HuH-7 (cell line): ENCODE data around the gene SLC25A21.
"Not testable (repeated sequence)": the region's sequence is repeated elsewhere in the genome, so short reads cannot be mapped to it uniquely, and the experiment has no call there.

Experiments
- DNase-seq: peaks from one replicate; pipeline ENCODE4 v3.0.0; 2011; ENCODE audit warnings: low spot score

Gene SLC25A21

DNA sequence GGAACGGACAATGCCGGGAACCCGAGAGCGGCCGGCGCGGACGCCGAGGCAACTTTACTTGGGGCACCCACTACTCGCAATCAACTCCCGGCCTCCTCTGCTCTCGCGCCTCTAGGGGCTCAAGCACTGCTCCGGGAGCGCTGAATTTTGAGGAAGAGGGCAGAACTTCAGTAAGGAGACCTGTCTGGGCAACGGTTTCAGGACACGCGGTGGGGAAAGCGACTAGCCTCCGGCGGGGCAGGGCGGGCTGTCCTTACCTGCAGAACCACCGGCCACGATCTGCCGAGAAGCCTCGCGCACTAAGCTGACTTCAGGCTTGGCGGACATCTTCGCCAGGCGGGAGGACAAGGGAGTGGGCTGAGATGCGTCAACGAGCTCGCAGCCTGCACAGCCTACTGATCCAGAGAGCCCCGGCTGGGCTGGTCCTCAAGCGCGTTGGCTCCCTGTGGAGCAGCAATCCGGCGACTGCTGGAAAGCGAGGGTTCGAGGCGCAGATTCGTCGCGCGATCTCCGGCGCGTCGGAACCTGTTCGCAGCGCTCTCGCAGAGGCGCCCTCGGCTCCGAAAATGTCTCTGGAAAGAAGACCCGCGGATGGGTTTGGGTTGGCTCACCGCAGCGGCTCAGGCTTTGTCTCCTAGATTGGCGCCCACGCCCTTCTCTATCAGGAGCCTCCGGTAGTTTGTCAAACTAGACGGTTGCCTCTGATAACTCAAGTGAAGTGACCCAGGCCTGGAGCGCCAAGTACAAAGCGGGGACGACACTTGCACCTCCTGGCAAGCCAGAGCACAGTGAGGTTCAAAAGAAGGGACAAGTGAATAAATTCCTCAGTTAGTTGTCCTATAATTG lies at the start of gene SLC25A21:
SLC25A21 (minus strand) TSS at position 583 of the 846 bp plus-strand sequence.
- peak; percentile 56 for DNase-seq

DNA sequence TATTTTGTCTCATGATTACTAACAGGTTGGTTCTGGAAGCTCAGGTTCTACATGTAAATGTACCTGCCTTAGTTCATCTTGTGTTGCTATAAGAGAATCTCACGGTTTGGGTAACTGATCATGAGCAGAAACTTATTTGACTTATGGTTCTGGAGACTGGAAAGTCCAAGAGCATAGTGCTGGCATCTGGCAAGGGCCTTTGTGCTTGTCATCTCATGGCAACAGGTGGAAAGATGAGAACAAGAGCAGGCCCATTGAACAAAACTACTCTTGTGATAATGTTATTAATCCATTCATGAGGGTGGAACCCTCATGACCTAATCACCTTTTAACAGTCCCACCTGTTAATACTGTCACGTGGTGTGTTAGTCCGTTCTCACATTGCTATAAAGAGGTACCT lies 48.7 kb upstream of the SLC25A21 start:
- no peak for DNase-seq

DNA sequence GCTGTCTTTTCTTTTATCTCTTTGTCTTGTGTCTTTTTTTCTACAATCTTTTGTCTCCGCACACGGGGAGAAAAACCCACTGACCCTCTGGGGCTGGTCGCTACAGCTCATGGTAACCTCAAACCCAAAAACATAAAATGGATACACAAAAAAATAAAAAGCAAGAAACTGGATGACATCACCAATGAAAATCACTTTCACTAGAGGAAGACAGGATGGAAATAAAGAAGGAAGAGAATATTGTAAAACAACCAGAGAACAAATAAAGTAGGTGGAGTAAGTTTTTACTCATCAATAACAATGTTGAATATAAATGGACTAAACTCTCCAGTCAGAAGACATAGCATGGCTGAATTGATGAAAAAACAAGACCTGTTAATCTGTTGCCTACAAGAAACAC lies 42.9 kb upstream of the SLC25A21 start:
- DNase-seq = no peak

DNA sequence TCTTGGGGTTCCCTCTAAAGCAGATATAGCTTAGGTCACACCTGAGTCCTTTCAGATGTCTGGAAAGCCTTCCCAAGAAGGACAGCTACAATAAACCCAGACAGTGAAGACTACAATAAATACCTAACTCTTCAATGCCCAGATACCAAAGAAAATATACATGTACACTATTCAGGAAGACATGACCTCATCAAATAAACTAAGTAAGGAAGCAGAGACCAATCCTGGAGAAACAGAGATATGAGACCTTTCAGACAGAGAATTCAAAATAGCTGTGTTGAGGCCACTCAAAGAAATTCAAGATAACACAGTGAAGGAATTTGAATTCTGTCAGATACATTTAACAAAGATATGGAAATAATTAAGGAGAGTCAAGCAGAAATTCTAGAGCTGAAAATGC lies 40.6 kb upstream of the SLC25A21 start:
- no peak for DNase-seq

DNA sequence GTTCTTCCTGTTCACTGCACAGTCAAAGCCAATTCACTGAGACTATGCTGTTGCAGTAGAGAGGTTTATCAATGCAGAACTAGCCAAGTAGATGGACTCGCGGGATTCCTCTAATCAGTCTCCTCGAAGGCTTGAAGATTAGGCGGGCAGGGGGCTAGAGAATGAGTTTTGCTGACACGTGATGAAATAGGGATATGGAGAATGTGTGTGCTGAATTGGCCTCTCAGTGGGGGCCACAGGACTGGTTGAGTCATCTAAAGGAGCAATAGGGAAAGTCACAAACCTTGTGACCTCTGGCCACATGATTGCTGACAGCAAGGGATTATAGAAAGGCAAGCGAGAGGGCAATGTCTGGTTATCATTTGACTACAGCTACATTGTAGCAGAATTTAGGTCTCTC lies 38.0 kb upstream of the SLC25A21 start:
- no peak for DNase-seq

DNA sequence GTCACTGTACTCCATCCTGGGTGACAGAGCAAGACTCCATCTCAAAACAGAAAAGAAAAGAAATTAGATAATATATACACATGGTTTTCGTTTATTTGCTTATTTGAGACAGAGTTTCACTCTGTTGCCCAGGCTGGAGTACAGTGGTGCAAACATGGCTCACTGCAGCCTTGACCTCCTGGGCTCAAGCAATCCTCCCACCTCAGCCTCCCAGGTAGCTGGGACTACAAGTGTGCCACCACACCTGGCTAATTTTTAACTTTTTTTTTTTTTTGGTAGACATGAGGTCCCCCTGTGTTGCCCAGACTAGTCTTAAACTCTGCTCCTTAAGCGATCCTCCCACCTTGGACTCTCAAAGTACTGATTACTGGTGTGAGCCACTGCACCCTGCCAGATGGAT lies 37.2 kb upstream of the SLC25A21 start:
- not testable (repeated sequence) for DNase-seq

DNA sequence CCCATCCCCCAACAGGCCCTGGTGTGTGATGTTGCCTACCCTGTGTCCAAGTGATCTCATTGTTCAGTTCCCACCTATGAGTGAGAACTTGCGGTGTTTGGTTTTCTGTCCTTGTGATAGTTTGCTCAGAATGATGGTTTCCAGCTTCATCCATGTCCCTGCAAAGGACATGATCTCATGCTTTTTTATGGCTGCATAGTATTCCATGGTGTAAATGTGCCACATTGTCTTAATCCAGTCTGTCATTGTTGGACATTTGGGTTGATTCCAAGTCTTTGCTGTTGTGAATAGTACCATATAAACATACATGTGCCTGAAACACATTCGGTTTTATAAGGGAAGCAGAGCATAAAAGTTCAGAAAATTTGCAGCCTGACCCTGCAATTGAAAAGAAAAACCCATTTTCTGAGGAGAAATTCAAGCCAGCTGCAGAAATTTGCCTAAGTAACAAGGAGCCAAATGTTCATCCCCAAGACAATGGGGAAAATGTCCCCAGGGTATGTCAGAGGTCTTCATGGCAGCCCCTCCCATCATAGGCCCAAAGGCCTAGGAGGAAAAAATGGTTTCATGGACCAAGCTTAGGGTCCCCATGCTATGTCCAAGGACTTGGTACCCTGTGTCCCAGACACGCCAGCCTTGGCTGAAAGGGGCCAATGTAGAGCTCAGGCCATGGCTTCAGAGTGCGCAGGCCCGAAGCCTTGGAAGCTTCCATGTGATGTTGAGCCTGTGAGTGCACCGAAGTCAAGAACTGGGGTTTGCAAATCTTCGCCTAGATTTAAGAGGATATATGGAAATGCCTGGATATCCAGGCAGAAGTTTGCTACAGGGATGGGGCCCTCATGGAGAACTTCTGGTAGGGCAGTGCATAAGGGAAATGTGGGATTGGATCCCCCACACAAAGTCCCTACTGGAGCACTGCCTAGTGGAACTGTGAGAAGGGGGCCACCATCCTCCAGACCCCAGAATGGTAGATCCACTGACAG lies 33.5 kb upstream of the SLC25A21 start:
- not testable (repeated sequence) for DNase-seq

DNA sequence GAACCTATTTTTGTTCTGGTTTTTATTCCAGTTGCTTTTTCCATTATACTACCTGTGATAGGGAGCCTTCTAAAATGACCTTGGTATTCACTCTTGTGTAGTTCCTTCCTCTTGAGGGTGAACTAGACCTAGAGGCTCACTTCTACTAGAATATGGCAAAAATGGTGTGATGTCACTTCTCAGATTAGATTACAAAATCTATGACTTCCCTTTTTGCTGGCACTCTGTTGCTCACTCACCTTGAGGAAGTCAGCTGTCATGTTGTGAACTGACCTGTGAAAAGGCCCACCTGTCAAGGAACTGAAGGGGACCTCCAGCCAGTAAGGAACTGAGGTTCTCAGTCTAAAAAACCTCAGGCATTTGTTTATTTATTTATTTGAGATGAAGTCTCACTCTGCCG lies 31.0 kb upstream of the SLC25A21 start:
- DNase-seq = no peak

DNA sequence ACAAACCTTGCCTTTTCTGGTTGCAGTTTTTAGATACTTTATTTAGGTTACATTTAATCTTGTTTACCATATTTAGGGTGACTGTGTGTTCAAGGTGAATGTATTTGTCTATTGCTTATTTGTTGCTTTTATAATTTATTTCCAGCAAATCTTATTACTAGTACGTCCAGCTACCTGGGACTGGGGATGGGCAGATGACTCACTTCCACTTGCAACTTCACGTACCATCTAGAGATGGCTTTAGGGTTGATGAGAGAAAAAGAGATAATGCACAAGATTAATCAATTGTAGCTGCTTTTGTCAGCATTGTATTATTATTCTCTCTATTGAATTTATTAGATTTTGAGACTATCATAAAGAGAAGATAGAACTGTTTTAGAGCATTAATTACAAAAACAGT lies 30.4 kb upstream of the SLC25A21 start:
- no peak for DNase-seq

DNA sequence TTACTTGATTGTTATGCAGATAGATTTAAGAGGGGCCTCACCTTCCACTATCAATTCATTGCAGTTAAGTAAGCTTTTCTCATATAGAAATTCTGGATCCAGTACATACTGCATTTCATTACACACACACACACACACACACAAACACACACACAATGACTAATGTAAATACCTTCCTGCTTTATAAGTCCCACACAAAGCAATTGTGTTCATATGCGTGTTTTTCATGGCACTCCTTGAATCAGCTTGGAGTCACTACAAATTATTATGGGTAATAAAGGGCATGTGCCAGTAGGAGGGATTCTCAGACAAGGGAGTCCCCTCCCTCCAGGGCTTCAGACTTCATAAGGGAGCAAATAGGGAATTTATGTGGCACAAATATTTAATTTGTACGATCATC lies 29.9 kb upstream of the SLC25A21 start:
- DNase-seq = no peak

DNA sequence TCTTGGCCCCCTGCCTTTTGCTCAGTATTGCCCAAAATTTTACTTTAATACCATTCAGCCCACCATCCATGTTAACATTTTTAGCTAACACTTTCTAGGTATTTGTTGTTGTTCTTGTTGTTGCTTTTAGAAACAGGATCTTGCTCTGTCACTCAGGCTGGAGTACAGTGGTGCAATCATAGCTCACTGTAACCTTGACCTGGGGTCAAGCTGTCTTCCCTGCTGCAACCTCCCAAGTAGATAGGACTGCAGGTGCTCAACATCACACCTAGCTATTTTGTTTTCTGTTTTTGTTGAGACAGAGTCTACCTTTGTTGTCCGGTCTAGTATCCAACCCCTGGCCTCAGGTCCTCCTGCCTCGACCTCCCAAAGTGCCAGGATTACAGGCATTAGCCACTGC lies 29.3 kb upstream of the SLC25A21 start:
- no peak for DNase-seq

DNA sequence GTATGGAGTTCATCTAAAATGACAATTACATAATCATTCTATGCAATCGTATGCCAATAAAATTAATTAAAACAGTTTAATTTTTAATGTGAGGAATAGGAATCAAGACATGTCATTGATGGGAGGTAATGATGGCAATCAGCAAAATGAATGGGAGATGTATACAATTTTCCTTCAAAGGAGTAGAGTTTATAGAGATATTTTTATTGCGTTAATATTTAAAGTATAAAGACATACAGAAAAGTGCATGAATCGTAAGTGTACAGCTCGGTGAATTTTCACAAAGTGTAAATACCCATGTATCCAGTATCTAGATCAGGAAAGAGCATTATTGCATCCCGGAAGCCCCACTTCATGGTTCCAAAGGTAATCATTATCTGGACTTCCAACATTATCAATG lies 26.5 kb upstream of the SLC25A21 start:
- DNase-seq = no peak

DNA sequence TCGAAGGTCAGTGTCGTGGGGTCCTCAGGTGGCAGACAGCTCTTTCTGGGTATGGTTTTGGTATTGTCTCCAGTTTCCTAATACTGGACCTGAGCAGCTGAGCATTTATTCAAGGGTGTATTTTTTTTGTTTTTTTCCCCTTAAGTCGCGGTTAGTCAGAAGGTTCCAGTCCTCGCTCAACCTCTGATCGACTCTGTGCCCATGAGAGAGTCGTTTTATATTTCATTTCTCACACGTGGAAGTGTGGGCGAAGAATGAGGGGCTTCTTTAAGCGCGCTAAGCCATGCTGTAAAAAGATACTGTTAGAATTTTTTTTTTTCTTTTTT lies 25.8 kb upstream of the SLC25A21 start:
- no peak for DNase-seq

DNA sequence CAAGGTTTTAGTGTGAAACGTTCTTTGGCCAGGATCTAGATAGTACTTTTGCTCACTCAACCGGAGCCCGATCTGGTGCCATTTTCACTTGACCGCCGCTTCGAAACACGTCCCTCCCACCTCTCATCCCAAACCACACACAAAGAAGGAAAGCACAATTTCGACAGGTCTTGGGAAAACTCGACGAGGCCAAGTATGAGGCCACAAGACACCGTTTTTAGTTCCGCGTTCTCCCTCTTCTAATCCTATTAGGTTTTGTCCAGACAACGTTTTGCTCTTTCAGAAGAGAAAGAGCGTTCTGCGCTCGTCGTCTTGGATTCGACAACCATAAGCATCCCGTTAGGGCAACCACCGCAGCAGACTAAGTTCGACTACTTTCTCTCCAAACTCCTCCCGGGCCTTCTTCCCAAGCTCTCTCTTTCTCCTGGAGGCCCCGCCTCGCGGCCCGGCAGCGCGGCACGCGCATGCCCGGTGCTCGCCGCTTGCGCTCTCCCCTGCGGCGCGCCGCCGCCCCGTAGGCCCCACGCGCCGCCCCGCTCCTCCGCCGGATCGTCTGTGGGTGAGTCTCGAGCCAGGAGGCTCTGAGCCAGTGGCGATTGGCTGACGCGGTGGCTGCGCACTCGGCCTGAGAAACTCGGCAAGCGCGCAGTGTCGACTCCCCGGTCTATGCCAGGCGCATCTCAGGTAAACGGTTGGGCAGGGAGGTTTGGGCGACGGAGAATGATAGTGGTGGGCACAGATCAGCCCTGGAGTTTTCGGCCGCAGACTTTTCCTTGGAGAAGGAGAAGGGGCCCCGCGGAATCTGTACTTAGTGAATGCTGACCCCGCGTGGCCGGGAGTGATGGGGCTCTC lies 25.2 kb upstream of the SLC25A21 start, which contains the start of gene MIPOL1:
MIPOL1 (plus strand) TSS at position 517 of the 852 bp plus-strand sequence. CDS start 49,952 bp downstream, outside the sequence.
- peak; percentile 52 for DNase-seq

DNA sequence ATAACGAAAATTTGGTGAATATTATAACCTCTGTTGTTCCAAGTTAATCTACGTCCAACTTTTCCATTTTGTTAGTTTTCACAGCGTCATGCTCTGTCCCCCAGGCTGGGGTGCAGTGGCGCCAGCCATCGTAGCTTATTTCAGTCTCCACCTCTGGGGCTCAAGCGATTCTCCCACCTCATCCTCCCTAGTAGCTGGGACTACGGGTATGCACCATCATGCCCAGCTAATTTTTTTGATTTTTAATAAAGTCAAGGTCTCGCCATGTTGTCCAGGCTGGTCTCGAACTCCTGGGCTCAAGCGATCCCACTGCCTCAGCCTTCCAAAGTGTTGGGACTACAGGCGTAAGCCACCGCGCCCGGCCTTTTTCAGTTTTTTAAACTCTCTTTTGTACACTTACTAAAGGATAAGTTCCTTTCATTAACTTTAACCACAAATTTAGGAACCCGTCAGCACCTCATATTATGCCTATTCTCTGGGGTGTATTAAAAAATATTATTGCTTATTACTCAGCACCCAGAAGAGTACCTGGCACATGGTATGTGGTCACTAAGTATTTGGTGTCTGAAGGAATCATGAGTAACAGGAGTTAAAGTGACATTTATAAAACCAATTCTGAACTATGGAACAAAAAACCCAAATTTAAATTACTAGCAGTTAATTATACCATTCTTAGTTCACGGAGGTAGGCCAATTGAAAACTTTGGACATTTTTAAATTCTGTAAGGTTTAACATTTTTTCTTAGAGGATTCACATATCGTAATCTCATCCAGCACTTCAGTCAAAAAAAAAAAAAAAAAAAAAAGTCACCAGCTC lies 24.4 kb upstream of the SLC25A21 start:
- DNase-seq = no peak

DNA sequence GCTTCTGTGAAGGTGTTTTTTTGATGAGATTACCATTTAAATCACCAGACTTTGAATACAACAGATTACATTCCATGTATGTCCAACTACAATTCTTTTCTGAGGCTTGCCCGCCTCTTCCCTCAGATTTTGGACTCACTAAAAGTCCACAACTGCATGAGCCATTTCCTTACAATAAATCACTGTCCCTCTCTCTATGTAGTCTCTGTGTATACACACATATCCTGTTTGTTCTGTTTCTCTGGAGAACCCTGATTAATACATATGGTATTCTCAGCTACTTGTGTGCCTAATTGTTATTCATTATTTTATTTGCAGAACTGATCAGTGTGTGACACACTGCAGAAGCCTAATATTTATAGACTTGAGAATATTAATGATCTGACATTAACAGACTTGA lies 22.9 kb upstream of the SLC25A21 start:
- no peak for DNase-seq

DNA sequence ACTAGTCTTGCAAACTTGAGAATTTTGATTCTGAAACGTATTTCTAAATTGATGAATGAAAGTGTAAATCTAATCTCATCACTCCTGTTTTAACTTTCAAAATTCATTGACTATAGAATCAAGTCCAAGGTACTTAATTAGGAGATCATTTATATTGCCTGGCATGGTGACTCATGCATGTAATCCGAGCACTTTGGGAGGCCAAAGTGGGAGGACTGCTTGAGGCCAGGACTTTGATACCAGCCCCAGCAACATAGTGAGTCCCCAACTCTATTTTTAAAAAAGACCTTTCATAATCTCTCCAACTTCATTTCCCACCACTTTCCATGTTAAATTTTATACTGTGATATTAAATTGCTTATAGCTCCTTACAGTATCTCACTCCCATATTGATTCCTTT lies 22.3 kb upstream of the SLC25A21 start:
- DNase-seq = no peak

DNA sequence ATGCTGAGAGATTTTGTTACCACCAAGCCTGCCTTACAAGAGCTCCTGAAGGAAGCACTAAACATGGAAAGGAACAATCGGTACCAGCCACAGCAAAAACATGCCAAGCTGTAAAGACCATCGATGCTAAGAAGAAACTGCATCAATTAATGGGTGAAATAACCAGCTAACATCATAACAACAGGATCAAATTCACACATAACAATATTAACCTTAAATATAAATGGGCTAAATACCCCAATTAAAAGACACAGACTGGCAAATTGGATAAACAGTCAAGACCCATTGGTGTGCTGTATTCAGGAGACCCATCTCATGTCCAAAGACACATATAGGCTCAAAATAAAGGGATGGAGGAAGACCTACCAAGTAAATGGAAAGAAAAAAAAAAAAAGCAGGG lies 17.3 kb upstream of the SLC25A21 start:
- DNase-seq = not testable (repeated sequence)

DNA sequence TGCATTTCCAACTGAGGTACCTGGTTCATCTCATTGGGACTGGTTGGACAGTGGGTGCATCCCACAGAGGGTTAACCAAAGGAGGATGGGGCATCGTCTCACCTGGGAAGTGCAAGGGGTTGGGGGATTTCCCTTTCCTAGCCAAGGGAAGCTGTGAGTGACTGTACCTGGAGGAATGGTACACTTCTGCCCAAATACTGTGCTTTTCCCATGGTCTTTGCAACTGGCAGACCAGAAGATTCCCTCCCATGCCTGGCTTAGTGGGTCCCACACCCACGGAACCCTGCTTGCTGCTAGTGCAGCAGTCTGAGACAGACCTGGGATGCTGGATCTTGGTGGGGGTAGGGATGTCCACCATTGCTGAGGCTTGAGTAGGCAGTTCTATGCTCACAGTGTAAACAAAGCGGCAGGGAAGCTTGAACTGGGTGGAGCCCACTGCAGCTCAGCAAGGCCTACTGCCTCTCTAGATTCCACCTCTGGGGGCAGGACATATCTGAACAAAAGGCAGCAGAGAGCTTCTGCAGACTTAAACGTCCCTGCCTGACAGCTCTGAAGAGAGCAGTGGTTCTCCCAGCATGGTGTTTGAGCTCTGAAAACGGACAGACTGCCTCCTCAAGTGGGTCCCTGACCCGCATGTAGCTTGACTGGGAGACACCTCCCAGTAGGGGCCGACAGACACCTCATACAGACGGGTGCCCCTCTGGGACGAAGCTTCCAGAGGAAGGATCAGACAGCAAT lies 15.6 kb upstream of the SLC25A21 start:
- DNase-seq = not testable (repeated sequence)

DNA sequence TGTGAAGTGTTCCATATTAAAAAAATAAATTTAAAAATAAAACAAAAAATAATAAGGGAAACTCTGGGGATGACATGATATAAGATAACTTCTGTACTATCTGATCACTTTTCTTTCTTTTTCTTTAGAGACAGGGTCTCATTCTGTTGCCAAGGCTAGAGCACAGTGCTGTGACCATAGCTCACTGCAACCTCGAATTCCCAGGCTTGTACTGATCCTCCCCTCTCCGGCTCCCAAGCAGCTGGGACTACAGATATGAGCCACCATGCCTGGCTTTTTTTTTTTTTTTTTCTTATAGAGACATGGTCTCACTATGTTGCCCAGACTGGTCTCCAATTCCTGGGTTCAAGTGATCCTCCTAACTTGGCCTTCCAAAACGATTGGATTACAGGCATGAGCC lies 14.9 kb upstream of the SLC25A21 start:
- no peak for DNase-seq
